HG03432 (cell line): ENCODE measurements around the gene BRCA1.
A peak's percentile ranks its signal among the peaks of the same experiment; 100 is the strongest.
"Not testable (repeated sequence)": the region's sequence is repeated elsewhere in the genome, so short reads cannot be mapped to it uniquely, and the experiment has no call there.

Experiments
- ATAC-seq: cut with Tn5 transposase; IDR thresholded peaks from one replicate; pipeline ENCODE4 v1.9.1; 2021; ENCODE audit warnings: mild to moderate bottlenecking, moderate library complexity; ENCODE audit not compliant: unreplicated experiment

BRCA1 gene

GRCh38 chr17:43125133-43125966 lies at the start of gene BRCA1:
Gene BRCA1, minus strand, starts transcription at chr17:43125364. Its CDS starts 1,268 bp downstream, at chr17:43124096.
- peak; percentile 97 for ATAC-seq

- ATAC-seq, result no peak
Measured at GRCh38 chr17:43171586-43172487, 46.7 kb upstream of the BRCA1 start.

- peak; percentile 69 for ATAC-seq
Measured at GRCh38 chr17:43170766-43171585, 45.8 kb upstream of the BRCA1 start, which contains the start of gene NBR1. Gene NBR1, plus strand, starts transcription at chr17:43171214. Its CDS starts 4,586 bp downstream, at chr17:43175800.

DNA sequence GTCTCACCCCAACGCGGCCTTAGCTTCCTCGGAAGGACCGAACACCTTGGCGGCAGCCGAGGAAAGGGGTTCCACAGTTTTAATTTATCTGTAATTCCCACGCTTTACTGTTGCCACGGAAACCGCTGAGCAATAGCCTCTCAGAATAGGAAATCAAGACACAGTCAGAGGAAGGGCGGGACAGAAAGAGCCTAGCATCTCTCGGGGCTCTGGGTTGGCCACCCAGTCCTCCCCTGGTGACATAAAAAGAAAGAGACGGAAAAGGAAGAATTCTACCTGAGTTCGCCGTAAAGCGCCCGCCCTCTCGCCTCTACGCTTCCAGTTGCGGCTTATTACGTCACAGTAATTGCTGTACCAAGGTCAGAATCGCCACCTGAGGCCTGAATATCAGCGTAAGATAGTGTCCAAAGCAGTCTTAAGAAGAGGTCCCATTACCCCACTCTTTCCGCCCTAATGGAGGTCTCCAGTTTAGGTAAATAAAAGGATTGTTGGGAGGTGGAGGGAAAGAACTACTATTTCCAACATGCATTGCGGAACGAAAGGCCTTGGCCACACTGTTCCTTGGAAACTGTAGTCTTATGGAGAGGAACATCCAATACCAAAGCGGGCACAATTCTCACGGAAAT lies 45.1 kb upstream of the BRCA1 start:
- ATAC-seq, result peak; percentile 68

DNA sequence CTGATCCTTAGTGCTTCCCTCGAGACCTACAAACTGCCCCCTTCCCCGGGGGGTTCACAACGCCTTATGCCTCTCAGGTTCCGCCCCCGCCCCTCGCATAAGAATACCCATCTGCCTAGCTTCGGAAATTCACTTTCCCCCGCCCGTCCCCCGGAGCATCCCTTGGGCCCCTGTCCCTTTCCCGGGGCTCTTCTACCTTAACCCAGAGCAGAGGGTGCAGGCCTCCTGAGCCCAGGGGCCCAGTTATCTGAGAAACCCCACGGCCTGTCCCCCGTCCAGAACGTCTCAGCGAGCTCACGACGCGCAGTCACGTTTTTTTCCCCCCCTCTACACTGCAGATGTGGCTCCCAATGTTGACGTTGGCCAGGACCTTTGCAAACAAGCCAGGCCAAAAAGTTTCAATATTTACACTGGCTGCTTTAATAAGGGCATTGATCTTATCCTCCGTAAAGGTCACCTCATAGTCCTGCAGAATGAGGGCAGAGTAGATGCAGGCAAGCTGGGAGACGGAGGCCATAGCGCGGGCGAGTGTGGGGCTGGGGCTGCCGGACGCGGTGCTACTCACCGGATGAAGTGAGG lies 44.5 kb upstream of the BRCA1 start:
- peak; percentile 29 for ATAC-seq

DNA sequence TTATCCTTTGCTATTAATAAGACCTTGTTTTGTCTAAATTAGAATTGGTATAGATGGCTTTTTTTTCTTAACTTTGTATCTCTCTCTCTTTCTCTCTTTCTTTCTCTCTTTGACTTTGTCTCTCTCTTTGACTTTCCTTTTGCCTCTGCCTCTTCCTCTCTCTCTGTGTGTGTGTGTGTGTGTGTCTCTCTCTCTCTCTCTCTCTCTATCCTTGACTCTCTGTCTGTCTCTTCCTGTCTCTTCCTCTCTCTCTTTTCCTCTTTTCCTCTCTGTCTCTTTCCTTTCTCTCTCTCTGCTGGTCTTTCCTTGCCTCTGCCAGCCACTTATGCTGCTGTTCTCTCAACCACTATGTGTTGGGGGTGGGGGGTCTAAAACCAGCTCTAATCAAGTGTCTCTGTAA lies 40.8 kb upstream of the BRCA1 start:
- not testable (repeated sequence) for ATAC-seq

GRCh38 chr17:43159957-43160356 lies 34.8 kb upstream of the BRCA1 start:
- not testable (repeated sequence) for ATAC-seq

- ATAC-seq, result not testable (repeated sequence)
Measured at GRCh38 chr17:43159232-43159631, 34.1 kb upstream of the BRCA1 start.

- ATAC-seq, result no peak
Measured at GRCh38 chr17:43155666-43156065, 30.5 kb upstream of the BRCA1 start.

GRCh38 chr17:43153197-43153835 lies 28.2 kb upstream of the BRCA1 start:
- not testable (repeated sequence) for ATAC-seq

DNA sequence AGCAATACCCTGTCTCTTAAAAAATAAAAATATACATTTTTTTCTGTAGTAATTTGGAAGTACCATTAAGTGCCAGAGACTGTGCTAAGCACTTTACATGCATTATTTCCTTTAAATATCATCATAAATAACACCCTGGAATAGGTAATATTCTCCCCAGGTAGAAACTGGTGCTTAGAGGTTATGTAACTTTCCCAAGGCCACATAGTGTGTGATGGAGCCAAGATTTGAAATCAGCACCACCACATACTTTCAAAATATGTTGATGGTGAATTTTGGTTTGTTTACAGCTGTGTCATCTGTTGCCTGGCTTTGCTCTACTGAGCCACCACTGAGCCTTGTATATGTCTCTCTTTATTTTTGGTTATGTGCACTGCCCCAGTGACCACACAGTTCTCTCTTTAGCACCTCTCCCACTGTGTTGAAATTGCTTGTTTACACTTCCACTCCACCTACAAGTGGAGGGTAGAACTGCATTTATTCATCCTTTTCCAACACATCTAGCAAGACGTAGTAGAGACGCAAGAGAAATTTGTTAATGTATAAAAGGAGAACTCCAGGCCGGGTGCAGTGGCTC lies 26.8 kb upstream of the BRCA1 start:
- no peak for ATAC-seq

DNA sequence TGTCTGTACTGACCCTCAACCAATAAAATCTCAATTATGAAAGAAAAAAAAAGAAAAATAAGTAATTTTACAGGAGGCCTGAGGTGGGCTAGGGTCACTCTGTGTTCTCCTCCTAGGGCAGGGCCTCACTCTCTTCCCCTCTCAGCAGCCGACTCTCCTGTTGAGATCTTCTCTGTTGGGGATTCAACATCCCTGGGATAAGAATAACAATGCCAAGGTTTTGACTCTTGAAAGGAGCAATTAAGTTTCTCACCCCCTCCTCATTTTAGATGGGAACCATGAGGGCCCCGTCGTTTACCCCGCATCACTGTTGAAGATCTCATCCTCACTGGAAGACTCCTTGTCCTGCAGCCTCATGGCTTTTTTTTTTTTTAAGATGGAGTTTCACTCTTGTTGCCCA lies 21.5 kb upstream of the BRCA1 start:
- no peak for ATAC-seq

GRCh38 chr17:43143201-43143600 lies 18.0 kb upstream of the BRCA1 start:
- no peak for ATAC-seq

DNA sequence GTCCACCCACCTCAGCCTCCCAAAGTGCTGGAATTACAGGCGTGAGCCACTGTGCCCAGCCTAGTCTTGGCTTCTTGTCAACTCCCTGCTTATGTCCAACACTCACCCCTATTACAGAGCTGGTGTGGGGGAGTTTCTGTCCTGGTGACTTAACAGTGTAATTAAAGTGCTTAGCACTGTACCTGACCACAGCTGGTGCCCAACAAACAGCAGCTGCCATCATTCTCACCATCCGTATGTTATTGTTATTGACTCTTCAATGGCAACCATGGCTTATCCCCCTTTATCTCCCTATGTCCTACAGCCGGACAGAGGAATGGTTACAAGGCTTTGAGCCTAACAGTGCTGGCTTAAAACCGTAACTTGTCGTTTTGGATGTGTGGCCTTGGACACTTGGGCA lies 17.0 kb upstream of the BRCA1 start:
- no peak for ATAC-seq

DNA sequence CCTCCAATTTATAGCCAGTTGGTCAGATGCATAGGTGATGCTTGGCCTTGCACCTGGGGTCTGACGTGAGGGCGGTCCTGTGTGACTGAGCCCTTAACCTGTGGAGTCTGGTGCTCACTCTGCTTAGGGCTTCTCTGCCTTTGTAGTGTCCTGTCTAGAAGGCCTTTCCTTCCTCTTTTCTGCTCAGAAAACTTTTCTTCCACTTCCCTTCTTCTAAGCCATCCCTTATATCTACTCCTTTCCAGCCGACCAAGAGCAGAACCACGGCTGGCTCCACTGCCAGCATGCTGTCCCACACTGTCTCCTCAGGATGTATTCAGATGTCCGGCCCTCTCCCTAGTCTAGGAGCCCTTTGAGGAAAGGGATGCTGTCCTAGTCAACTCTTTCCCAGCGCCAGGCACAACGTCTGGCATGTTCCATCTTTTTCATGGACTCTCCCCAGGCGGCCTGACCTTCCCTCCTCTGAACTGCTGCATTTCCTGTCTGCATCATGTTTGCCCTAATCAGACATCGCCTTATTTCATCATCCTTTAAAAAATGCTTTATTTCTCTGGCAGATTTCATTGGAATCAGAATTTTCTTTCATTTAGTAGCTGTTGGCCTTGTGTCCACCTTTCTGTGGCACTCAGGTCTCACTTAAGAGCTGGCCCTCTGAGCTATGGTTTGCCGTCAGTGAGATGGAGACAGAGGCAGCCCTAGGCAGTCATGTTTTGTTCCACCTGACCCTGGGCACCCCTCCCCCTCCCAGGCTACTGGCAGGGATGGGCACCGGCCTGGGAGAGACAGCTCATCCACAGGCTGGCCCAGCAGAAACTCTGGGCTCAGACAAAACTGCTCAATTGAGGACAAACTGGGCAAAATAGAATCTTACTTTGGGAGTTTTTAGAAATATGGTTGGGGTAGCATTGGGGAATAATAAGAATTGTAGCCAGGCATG lies 15.5 kb upstream of the BRCA1 start:
- no peak for ATAC-seq

DNA sequence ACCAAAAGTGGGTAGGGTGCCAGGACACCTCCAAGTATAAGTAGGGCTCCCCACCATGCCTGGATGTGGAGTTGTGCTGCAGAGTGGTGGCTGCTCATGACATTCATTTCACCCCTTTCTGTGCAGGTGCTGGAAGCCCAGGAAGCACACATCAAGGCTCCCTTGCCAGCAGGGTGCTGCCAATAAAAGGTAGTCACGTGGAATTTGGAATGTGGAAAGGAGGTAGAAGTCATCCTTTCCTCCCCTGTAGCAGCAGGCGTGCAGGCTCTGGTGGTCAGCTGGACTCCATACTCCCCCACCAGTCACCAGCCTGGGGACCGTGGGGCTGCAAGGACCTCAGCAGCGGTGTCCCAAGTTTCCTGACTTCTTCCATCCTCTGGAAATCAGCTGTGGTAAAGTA lies 13.4 kb upstream of the BRCA1 start:
- not testable (repeated sequence) for ATAC-seq

- ATAC-seq, result not testable (repeated sequence)
Measured at GRCh38 chr17:43136574-43136973, 11.4 kb upstream of the BRCA1 start.

DNA sequence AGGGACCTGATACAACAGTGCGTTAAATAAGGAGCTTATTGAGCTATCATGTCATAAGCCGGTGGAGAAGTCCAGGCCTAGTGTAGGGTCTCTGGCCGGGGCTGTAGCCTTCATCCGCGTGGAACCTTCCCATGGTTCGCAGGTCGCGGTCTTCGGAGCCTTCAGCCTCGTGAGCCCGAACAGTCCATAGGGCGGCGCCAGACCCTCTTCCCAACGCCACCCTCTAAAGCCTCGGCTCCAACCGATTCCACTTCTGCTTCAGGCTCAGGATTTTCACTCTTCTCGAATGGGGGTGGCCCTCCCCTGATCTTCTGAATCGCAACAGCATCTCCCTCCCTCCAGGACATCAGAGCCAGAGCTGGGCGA lies 10.3 kb upstream of the BRCA1 start:
- no peak for ATAC-seq
